K562 (cell line): ENCODE results near the gene RHOF. TPM values are rescaled to one million over a fixed set of nuclear protein-coding genes. Genes with fewer than 3 reads are reported as not detected.

Experiments used
- CBFA2T3 ChIP-seq: fragments of 450-650 bp; IDR thresholded peaks from 2 replicates; pipeline ENCODE4 v1.6.1; 2017
- CBX1 ChIP-seq: sonication (generic); IDR thresholded peaks from 2 replicates; pipeline ENCODE4 v1.6.1; 2016; ENCODE audit warnings: antibody characterized with exemption, low read depth, mild to moderate bottlenecking
- CHD1 ChIP-seq: fragments of 200-600 bp; sonication (generic); IDR thresholded peaks from one replicate; pipeline ENCODE4 v1.6.1; 2012; ENCODE audit warnings: mild to moderate bottlenecking, moderate library complexity, low read length, inconsistent platforms
- FOXP4 ChIP-seq: sonication (generic); formaldehyde crosslinking; IDR thresholded peaks from 2 replicates; pipeline ENCODE4 v1.8.0; 2022; ENCODE audit warnings: mild to moderate bottlenecking, missing genetic modification reagents, borderline replicate concordance
- HCFC1 ChIP-seq: IDR thresholded peaks from 2 replicates; pipeline ENCODE4 v1.6.1; 2012; ENCODE audit warnings: low read depth, low read length, improper control_type of control experiment
- HDAC8 ChIP-seq: fragments of 450-650 bp; IDR thresholded peaks from 2 replicates; pipeline ENCODE4 v1.6.1; 2016; ENCODE audit warnings: mild to moderate bottlenecking, missing genetic modification characterization, moderate library complexity, missing compliant biosample characterization
- JUN ChIP-seq, 2 experiments: sonication (generic) in 1 of 2; formaldehyde crosslinking in 1 of 2; IDR thresholded peaks; 2 replicates each; pipeline versions ENCODE4 v1.6.1 to v1.8.0; 2012 to 2022; ENCODE audit warnings: borderline replicate concordance in 2 of 2, mild to moderate bottlenecking in 2 of 2, improper control_type of control experiment in 1 of 2, low read depth in 1 of 2, low read length in 1 of 2, missing genetic modification reagents in 1 of 2
- JUNB ChIP-seq: fragments of 450-650 bp; formaldehyde crosslinking; conservative IDR thresholded peaks from 2 replicates; pipeline ENCODE4 v1.4.0; 2020; ENCODE audit warnings: mild to moderate bottlenecking
- JUND ChIP-seq, 2 experiments: IDR thresholded peaks; 2 replicates in 1 of 2; 3 replicates in 1 of 2; pipeline ENCODE4 v1.6.1; 2011; ENCODE audit warnings: borderline replicate concordance in 2 of 2, low read depth in 2 of 2, low read length in 2 of 2, improper control_type of control experiment in 1 of 2, missing biosample characterization in 1 of 2, missing genetic modification characterization in 1 of 2, missing genetic modification reagents in 1 of 2
- MCM3 ChIP-seq: fragments of 450-650 bp; IDR thresholded peaks from 2 replicates; pipeline ENCODE4 v1.6.1; 2016
- NR3C1 ChIP-seq: sonication (generic); formaldehyde crosslinking; IDR thresholded peaks from 2 replicates; pipeline ENCODE4 v1.8.1; 2022; ENCODE audit warnings: missing genetic modification reagents
- PTRF ChIP-seq: fragments of 450-650 bp; IDR thresholded peaks from 2 replicates; pipeline ENCODE4 v1.6.1; 2016; ENCODE audit warnings: mild to moderate bottlenecking, missing genetic modification characterization, missing compliant biosample characterization
- RAD21 ChIP-seq, 2 experiments: fragments of 250-450 bp in 1 of 2; fragments of 450-650 bp in 1 of 2; sonication (Bioruptor Pico) in 1 of 2; formaldehyde crosslinking in 1 of 2; IDR thresholded peaks in 1 of 2; conservative IDR thresholded peaks in 1 of 2; 2 replicates each; pipeline versions ENCODE4 v1.4.0 to v1.8.0; 2020 to 2022; ENCODE audit warnings: mild to moderate bottlenecking in 2 of 2, moderate library complexity in 1 of 2
- RBM22 ChIP-seq: fragments of 200-400 bp; formaldehyde crosslinking; IDR thresholded peaks from 2 replicates; pipeline ENCODE4 v1.6.1; 2018; ENCODE audit warnings: low read length, low read depth; ENCODE audit not compliant: poor library complexity, severe bottlenecking
- SOX6 ChIP-seq: fragments of 450-650 bp; IDR thresholded peaks from 2 replicates; pipeline ENCODE4 v1.6.1; 2014; ENCODE audit warnings: mild to moderate bottlenecking
- TAF9B ChIP-seq: fragments of 450-650 bp; IDR thresholded peaks from 2 replicates; pipeline ENCODE4 v1.6.1; 2018; ENCODE audit warnings: mild to moderate bottlenecking; ENCODE audit not compliant: partially characterized antibody
- ZNF134 ChIP-seq: fragments of 250-450 bp; sonication (Bioruptor Pico); conservative IDR thresholded peaks from 2 replicates; pipeline ENCODE4 v1.4.0; 2020
- ZNF507 ChIP-seq: conservative IDR thresholded peaks from 2 replicates; pipeline ENCODE4 v1.6.1; 2017; ENCODE audit warnings: missing genetic modification characterization, missing compliant biosample characterization
- ZZZ3 ChIP-seq: fragments of 450-650 bp; IDR thresholded peaks from 2 replicates; pipeline ENCODE4 v1.6.1; 2016; ENCODE audit warnings: antibody characterized with exemption, mild to moderate bottlenecking, moderate library complexity
- polyA plus RNA-seq, 8 experiments: library from polyadenylated mRNA; depleted of rRNA in 4 of 8; stranded (reverse) in 5 of 8; unstranded in 3 of 8; fragments of >200 nt; fragmentation: Nextera tagmentation in 2 of 8; fragmentation: Illumina TruSeq in 1 of 8; extraction: Ambion mirVana in 2 of 8; extraction: Trizol in 1 of 8; gene quantifications; 2 replicates each; pipeline versions ENCODE4 v1.2.1 to v1.2.3, GENCODE V29; 2011 to 2014; ENCODE audit warnings: inconsistent platforms in 1 of 8, missing spikeins in 1 of 8
- total RNA-seq, 7 experiments: library from RNA; depleted of rRNA in 6 of 7; stranded (reverse); fragments of >200 nt in 6 of 7; fragmentation: Illumina TruSeq in 2 of 7; extraction: Trizol in 2 of 7; gene quantifications; 2 replicates each; pipeline versions ENCODE4 v1.2.1 to v1.2.3, GENCODE V29; 2011 to 2021; ENCODE audit warnings: low replicate concordance in 1 of 7
- TF ChIP-seq, protein P1 (sequence below): sonication (generic); formaldehyde crosslinking; IDR thresholded peaks from 2 replicates; pipeline ENCODE4 v1.8.0; 2022; ENCODE audit warnings: missing genetic modification reagents, mild to moderate bottlenecking, moderate library complexity, borderline replicate concordance
- TF ChIP-seq, protein P2 (sequence below): sonication (generic); formaldehyde crosslinking; IDR thresholded peaks from 2 replicates; pipeline ENCODE4 v1.8.1; 2023; ENCODE audit warnings: mild to moderate bottlenecking, missing genetic modification reagents, moderate library complexity
- TF ChIP-seq, protein P3 (sequence below): fragments of 250-450 bp; sonication (Bioruptor Pico); IDR thresholded peaks from 2 replicates; pipeline ENCODE4 v1.5.0; 2020; ENCODE audit warnings: mild to moderate bottlenecking

The RHOF gene
- total and polyA plus RNA-seq, 9 of the 15 experiments (the other 6 are each of a cell fraction or from before 2014, with no cell fraction given) = 0.13 to 10.1 (median 4.0) TPM

GRCh38 chr12:121802843-121803698, 9.6 kb upstream of the RHOF start (continued):
- TF ChIP-seq PTRF (tag) (no peak), HDAC8 (tag) (no peak), ZZZ3 (no peak), JUNB (CRISPR knock-in tag) (no peak), FOXP4 (CRISPR knock-in tag) (no peak), MCM3 (no peak), JUN (IDR thresholded peaks at IDR 0.05; ENCODE audit: borderline replicate concordance, low read depth, low read length) (no peak), JUN (CRISPR knock-in tag; IDR thresholded peaks at IDR 0.05; ENCODE audit: borderline replicate concordance) (0 out of 2 replicates have a peak, but pooled peaks have one; percentile 41), HCFC1 (no peak), CBX1 (no peak; the same call in 1 of the 2 replicates), ZNF134 (CRISPR knock-in tag) (no peak), NR3C1 (no peak), TAF9B (peak; percentile 88), RBM22 (no peak), SOX6 (0 out of 2 replicates have a peak, but pooled peaks have one; percentile 4), CBFA2T3 (no peak), CHD1 (peak; percentile 88), RAD21 (CRISPR knock-in tag; conservative IDR thresholded peaks at IDR 0.05 in 1 of 2, IDR thresholded peaks at IDR 0.05 in 1 of 2) (no peak), JUND (IDR thresholded peaks at IDR 0.05; ENCODE audit: borderline replicate concordance, low read depth, low read length) (peak; percentile 32; the same call in 1 of the 2 replicates), JUND (tag; IDR thresholded peaks at IDR 0.05; ENCODE audit: borderline replicate concordance, low read depth, low read length) (0 out of 3 replicates have a peak, but pooled peaks have one; percentile 1), ZNF507 (tag) (no peak)
- TF ChIP-seq, protein P1, sequence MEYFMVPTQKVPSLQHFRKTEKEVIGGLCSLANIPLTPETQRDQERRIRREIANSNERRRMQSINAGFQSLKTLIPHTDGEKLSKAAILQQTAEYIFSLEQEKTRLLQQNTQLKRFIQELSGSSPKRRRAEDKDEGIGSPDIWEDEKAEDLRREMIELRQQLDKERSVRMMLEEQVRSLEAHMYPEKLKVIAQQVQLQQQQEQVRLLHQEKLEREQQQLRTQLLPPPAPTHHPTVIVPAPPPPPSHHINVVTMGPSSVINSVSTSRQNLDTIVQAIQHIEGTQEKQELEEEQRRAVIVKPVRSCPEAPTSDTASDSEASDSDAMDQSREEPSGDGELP = peak; percentile 61; the same call in 1 of the 2 replicates
- TF ChIP-seq, protein P2, sequence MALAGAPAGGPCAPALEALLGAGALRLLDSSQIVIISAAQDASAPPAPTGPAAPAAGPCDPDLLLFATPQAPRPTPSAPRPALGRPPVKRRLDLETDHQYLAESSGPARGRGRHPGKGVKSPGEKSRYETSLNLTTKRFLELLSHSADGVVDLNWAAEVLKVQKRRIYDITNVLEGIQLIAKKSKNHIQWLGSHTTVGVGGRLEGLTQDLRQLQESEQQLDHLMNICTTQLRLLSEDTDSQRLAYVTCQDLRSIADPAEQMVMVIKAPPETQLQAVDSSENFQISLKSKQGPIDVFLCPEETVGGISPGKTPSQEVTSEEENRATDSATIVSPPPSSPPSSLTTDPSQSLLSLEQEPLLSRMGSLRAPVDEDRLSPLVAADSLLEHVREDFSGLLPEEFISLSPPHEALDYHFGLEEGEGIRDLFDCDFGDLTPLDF = no peak
- TF ChIP-seq, protein P3, sequence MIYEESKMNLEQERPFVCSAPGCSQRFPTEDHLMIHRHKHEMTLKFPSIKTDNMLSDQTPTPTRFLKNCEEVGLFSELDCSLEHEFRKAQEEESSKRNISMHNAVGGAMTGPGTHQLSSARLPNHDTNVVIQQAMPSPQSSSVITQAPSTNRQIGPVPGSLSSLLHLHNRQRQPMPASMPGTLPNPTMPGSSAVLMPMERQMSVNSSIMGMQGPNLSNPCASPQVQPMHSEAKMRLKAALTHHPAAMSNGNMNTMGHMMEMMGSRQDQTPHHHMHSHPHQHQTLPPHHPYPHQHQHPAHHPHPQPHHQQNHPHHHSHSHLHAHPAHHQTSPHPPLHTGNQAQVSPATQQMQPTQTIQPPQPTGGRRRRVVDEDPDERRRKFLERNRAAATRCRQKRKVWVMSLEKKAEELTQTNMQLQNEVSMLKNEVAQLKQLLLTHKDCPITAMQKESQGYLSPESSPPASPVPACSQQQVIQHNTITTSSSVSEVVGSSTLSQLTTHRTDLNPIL = no peak
